Kidney tubule cell (primary cell): ENCODE data around the gene NPFF.
"Not testable (repeated sequence)": the region's sequence is repeated elsewhere in the genome, so short reads cannot be mapped to it uniquely, and the experiment has no call there.

Experiments used
- DNase-seq: peaks from one replicate; pipeline ENCODE4 v3.0.0-alpha.2; 2018; ENCODE audit warnings: low spot score

The NPFF gene

GRCh38 chr12:53506881-53507602 lies at the start of gene NPFF:
TSS of gene NPFF (minus strand) at chr12:53507484. CDS start at chr12:53507474, 10 bp downstream.
- DNase-seq = no peak

- DNase-seq = no peak
Measured at GRCh38 chr12:53552361-53553327, 45.4 kb upstream of the NPFF start.

- no peak for DNase-seq
Measured at GRCh38 chr12:53551889-53552291, 44.6 kb upstream of the NPFF start.

- no peak for DNase-seq
Measured at GRCh38 chr12:53550595-53550994, 43.3 kb upstream of the NPFF start.

GRCh38 chr12:53550131-53550530 lies 42.8 kb upstream of the NPFF start:
- DNase-seq = not testable (repeated sequence)

GRCh38 chr12:53548354-53548753 lies 41.1 kb upstream of the NPFF start:
- not testable (repeated sequence) for DNase-seq

- peak; percentile 66 for DNase-seq
Measured at GRCh38 chr12:53543539-53543938, 36.3 kb upstream of the NPFF start.

GRCh38 chr12:53539526-53539925 lies 32.2 kb upstream of the NPFF start:
- no peak for DNase-seq

GRCh38 chr12:53538209-53538689 lies 31.0 kb upstream of the NPFF start:
- no peak for DNase-seq

- DNase-seq = no peak
Measured at GRCh38 chr12:53536962-53537361, 29.7 kb upstream of the NPFF start.

- DNase-seq = no peak
Measured at GRCh38 chr12:53533471-53533870, 26.2 kb upstream of the NPFF start.

- no peak for DNase-seq
Measured at GRCh38 chr12:53532524-53533445, 25.5 kb upstream of the NPFF start.

- no peak for DNase-seq
Measured at GRCh38 chr12:53532021-53532420, 24.7 kb upstream of the NPFF start.

- no peak for DNase-seq
Measured at GRCh38 chr12:53530920-53531319, 23.6 kb upstream of the NPFF start.

GRCh38 chr12:53530061-53530460 lies 22.8 kb upstream of the NPFF start:
- DNase-seq = no peak

GRCh38 chr12:53524476-53524875 lies 17.2 kb upstream of the NPFF start:
- no peak for DNase-seq

- no peak for DNase-seq
Measured at GRCh38 chr12:53523131-53523530, 15.8 kb upstream of the NPFF start.

- DNase-seq = no peak
Measured at GRCh38 chr12:53518381-53518780, 11.1 kb upstream of the NPFF start.

GRCh38 chr12:53516758-53517455 lies 9.6 kb upstream of the NPFF start:
- no peak for DNase-seq

- DNase-seq = no peak
Measured at GRCh38 chr12:53515291-53515680, 8.0 kb upstream of the NPFF start.

- DNase-seq = no peak
Measured at GRCh38 chr12:53514628-53515290, 7.5 kb upstream of the NPFF start.
